Measurements from ENCODE around the gene FAM240A. TPM values are rescaled to one million over a fixed set of nuclear protein-coding genes. Genes with fewer than 3 reads are reported as not detected.
"Not testable (repeated sequence)": the region's sequence is repeated elsewhere in the genome, so short reads cannot be mapped to it uniquely, and the experiment has no call there.

The FAM240A gene
- total RNA-seq, 4 donors from 2014 or later, result 0.64 TPM; not detected in 3

GRCh38 chr3:46576386-46576785 is 35.9 kb upstream of the FAM240A start:
- Histone ChIP-seq H3K36me3 (no peaks in the 10 kb centered on the region), H3K9me3 (no peaks in the 10 kb centered on the region), H3K4me1 (no peaks in the 10 kb centered on the region), H3K27ac (no peak overlapping the region), H3K27me3 (no peaks in the 10 kb centered on the region), H3K4me3 (no peak overlapping the region)
- TF ChIP-seq POLR2A (IDR thresholded peaks at IDR 0.05) (no peak), EP300 (IDR thresholded peaks at IDR 0.05) (no peak), CTCF (IDR thresholded peaks at IDR 0.05) (no peak), POLR2AphosphoS5 (IDR thresholded peaks at IDR 0.05) (no peak)
- 91% methylated on average over 10 of the region's 10 CpGs for WGBS
- DNase-seq (ENCODE audit: low spot score in 2 of 2), result no peak

- WGBS, result 52% methylated on average over 21 of the region's 21 CpGs
- Histone ChIP-seq H3K36me3 (no peaks in the 10 kb centered on the region), H3K27ac (no peak overlapping the region), H3K4me3 (no peak overlapping the region), H3K4me1 (no peaks in the 10 kb centered on the region), H3K27me3 (no peaks in the 10 kb centered on the region), H3K9me3 (no peaks in the 10 kb centered on the region)
- DNase-seq (ENCODE audit: low spot score in 2 of 2), result no peak
- no peak for TF ChIP-seq POLR2A (IDR thresholded peaks at IDR 0.05)
- no peak for TF ChIP-seq EP300 (IDR thresholded peaks at IDR 0.05)
- TF ChIP-seq CTCF (IDR thresholded peaks at IDR 0.05), result no peak
- no peak for TF ChIP-seq POLR2AphosphoS5 (IDR thresholded peaks at IDR 0.05)
These were observed 35.4 kb upstream of the FAM240A start for GRCh38 chr3:46576879-46577278.

- H3K4me3 ChIP-seq; DNase-seq (ENCODE audit: low spot score in 2 of 2); H3K27me3 ChIP-seq; H3K27ac ChIP-seq; H3K4me1 ChIP-seq; H3K36me3 ChIP-seq; H3K9me3 ChIP-seq: not testable (repeated sequence)
- WGBS, result 79% methylated on average over 18 of the region's 18 CpGs
These were observed 34.6 kb upstream of the FAM240A start for GRCh38 chr3:46577580-46578249.

GRCh38 chr3:46578973-46579755 is 33.2 kb upstream of the FAM240A start:
- DNase-seq (ENCODE audit: low spot score in 2 of 2), result no peak
- H3K27ac ChIP-seq, result no peak overlapping the region

GRCh38 chr3:46579756-46580286 is 32.5 kb upstream of the FAM240A start:
- Histone ChIP-seq H3K27me3 (no peaks in the 10 kb centered on the region), H3K9me3 (no peaks in the 10 kb centered on the region), H3K36me3 (no peaks in the 10 kb centered on the region), H3K4me1 (no peaks in the 10 kb centered on the region), H3K27ac (no peak overlapping the region), H3K4me3 (no peak overlapping the region)
- no peak for DNase-seq (ENCODE audit: low spot score in 2 of 2)
- TF ChIP-seq EP300 (IDR thresholded peaks at IDR 0.05), result no peak
- no peak for TF ChIP-seq POLR2A (IDR thresholded peaks at IDR 0.05)
- no peak for TF ChIP-seq CTCF (IDR thresholded peaks at IDR 0.05)
- TF ChIP-seq POLR2AphosphoS5 (IDR thresholded peaks at IDR 0.05), result no peak
- WGBS, result 49% methylated on average over 14 of the region's 14 CpGs

More at GRCh38 chr3:46578973-46579755, 33.2 kb upstream of the FAM240A start:
- Histone ChIP-seq H3K4me3 (no peak overlapping the region), H3K36me3 (no peaks in the 10 kb centered on the region), H3K27me3 (no peaks in the 10 kb centered on the region), H3K4me1 (no peaks in the 10 kb centered on the region), H3K9me3 (no peaks in the 10 kb centered on the region)
- TF ChIP-seq CTCF (IDR thresholded peaks at IDR 0.05), result no peak
- no peak for TF ChIP-seq EP300 (IDR thresholded peaks at IDR 0.05)
- WGBS, result 62% methylated on average over 10 of the region's 10 CpGs
